ENCODE results near the gene DHRS7B.

DHRS7B gene

DNA sequence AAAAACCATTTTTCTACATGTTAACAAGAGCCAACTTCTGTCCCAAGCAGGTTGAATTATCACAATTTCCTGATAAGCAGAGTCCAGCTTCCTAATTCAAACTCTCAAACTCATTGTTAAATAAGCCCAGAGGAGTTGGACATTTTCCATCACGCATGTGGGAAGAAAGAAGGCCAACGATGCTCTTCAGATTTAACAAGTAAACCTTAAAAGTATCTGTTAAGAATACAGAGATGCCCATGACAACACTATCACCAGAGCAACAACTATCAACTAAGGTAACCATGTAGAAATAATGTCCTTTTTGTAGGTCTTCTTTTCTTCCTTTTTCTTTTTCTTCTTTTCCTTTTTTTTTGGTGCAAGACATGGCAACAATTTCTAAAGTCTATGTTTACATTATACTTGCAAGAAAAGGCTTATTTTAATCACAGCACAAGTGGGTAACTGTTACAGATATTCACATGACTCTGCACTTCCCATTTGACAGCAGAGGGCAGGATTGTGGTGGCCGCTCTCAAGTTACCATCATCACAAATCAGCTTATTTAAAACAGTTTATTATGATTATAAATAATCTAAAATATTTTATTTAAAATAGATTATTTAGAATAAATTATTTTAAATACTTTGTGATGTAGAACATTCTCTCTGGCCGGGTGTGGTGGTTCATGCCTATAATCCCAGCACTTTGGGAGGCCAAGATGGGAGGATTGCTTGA is 35.7 kb upstream of the DHRS7B start:
- no peak overlapping the region for H3K4me3 ChIP-seq (ENCODE audit: severe bottlenecking)
- H3K9me3 ChIP-seq (ENCODE audit: severe bottlenecking), result no peaks in the 10 kb centered on the region
- DNase-seq (ENCODE audit: low spot score), result no peak
- H3K27me3 ChIP-seq (ENCODE audit: insufficient read depth, poor library complexity, severe bottlenecking), result no peaks in the 10 kb centered on the region
- no peak for ATAC-seq (ENCODE audit: low read depth)
- TF ChIP-seq, protein P1, sequence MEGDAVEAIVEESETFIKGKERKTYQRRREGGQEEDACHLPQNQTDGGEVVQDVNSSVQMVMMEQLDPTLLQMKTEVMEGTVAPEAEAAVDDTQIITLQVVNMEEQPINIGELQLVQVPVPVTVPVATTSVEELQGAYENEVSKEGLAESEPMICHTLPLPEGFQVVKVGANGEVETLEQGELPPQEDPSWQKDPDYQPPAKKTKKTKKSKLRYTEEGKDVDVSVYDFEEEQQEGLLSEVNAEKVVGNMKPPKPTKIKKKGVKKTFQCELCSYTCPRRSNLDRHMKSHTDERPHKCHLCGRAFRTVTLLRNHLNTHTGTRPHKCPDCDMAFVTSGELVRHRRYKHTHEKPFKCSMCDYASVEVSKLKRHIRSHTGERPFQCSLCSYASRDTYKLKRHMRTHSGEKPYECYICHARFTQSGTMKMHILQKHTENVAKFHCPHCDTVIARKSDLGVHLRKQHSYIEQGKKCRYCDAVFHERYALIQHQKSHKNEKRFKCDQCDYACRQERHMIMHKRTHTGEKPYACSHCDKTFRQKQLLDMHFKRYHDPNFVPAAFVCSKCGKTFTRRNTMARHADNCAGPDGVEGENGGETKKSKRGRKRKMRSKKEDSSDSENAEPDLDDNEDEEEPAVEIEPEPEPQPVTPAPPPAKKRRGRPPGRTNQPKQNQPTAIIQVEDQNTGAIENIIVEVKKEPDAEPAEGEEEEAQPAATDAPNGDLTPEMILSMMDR (IDR thresholded peaks at IDR 0.05; ENCODE audit: poor library complexity, severe bottlenecking), result no peak
- H3K27ac ChIP-seq (ENCODE audit: poor library complexity, severe bottlenecking), result no peak overlapping the region
- no peaks in the 10 kb centered on the region for H3K36me3 ChIP-seq (ENCODE audit: low read depth)
- no peaks in the 10 kb centered on the region for H3K4me1 ChIP-seq (ENCODE audit: insufficient read depth, poor library complexity, severe bottlenecking)

DNA sequence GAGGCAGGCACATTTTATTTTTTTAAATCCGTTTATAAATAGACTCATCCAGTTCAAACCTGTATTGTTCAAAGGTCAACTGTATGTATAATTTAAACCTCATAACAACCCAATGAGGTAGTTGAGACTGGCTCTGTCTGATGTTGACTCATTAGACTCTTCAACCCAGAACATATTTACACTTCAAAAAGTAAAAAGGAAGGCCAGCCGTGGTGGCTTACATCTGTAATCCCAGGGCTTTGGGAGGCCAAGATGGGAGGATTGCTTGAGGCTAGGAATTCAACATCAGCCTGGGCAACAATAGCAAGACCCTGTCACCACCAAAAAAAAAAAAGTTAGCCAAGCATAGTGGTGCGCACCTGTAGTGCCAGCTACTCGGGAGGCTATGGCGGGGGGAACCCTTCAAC is 32.5 kb upstream of the DHRS7B start:
- H3K27ac ChIP-seq (ENCODE audit: poor library complexity, severe bottlenecking), result no peak overlapping the region
- DNase-seq (ENCODE audit: low spot score) (no peak), ATAC-seq (ENCODE audit: low read depth) (no peak)
- no peak overlapping the region for H3K4me3 ChIP-seq (ENCODE audit: severe bottlenecking)
- H3K27me3 ChIP-seq (ENCODE audit: insufficient read depth, poor library complexity, severe bottlenecking), result no peaks in the 10 kb centered on the region
- H3K36me3 ChIP-seq (ENCODE audit: low read depth), result no peaks in the 10 kb centered on the region
- H3K4me1 ChIP-seq (ENCODE audit: insufficient read depth, poor library complexity, severe bottlenecking), result peaks cover 4% of the 10 kb centered on the region
- TF ChIP-seq, protein P1 (IDR thresholded peaks at IDR 0.05; ENCODE audit: poor library complexity, severe bottlenecking), result no peak
- no peaks in the 10 kb centered on the region for H3K9me3 ChIP-seq (ENCODE audit: severe bottlenecking)

DNA sequence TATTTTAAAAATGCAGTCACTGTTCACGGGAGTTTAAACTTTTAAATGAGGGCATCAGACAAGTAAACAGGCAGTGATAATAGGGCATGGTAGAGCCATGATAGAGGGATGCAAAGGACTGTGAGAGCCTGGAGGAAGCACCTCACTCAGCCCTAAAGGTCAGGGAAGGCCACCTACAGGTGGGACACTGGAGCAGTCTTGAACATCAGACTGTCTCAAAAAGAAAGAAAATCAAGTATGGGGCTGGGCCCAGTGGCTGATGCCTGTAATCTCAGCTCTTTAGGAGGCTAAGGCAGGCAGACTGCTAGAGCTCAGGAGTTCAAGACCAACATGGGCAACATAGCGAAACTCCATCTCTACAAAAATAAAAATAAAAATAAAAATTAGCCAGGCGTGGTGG is 31.0 kb upstream of the DHRS7B start:
- Histone ChIP-seq H3K27me3 (ENCODE audit: insufficient read depth, poor library complexity, severe bottlenecking) (no peaks in the 10 kb centered on the region), H3K9me3 (ENCODE audit: severe bottlenecking) (no peaks in the 10 kb centered on the region), H3K4me3 (ENCODE audit: severe bottlenecking) (no peak overlapping the region), H3K4me1 (ENCODE audit: insufficient read depth, poor library complexity, severe bottlenecking) (peaks cover 4% of the 10 kb centered on the region), H3K27ac (ENCODE audit: poor library complexity, severe bottlenecking) (no peak overlapping the region), H3K36me3 (ENCODE audit: low read depth) (no peaks in the 10 kb centered on the region)
- ATAC-seq (ENCODE audit: low read depth) (no peak), DNase-seq (ENCODE audit: low spot score) (no peak)
- TF ChIP-seq, protein P1 (IDR thresholded peaks at IDR 0.05; ENCODE audit: poor library complexity, severe bottlenecking), result no peak

GRCh38 chr17:21096874-21097273 is 29.9 kb upstream of the DHRS7B start:
- Histone ChIP-seq H3K9me3 (ENCODE audit: severe bottlenecking) (no peaks in the 10 kb centered on the region), H3K4me3 (ENCODE audit: severe bottlenecking) (no peak overlapping the region), H3K27me3 (ENCODE audit: insufficient read depth, poor library complexity, severe bottlenecking) (no peaks in the 10 kb centered on the region), H3K27ac (ENCODE audit: poor library complexity, severe bottlenecking) (no peak overlapping the region), H3K36me3 (ENCODE audit: low read depth) (no peaks in the 10 kb centered on the region), H3K4me1 (ENCODE audit: insufficient read depth, poor library complexity, severe bottlenecking) (peaks cover 4% of the 10 kb centered on the region)
- TF ChIP-seq, protein P1 (IDR thresholded peaks at IDR 0.05; ENCODE audit: poor library complexity, severe bottlenecking), result no peak
- DNase-seq (ENCODE audit: low spot score) (no peak), ATAC-seq (ENCODE audit: low read depth) (no peak)

All from RWPE2 (cell line).